Panc1 (cell line): ENCODE measurements around the gene SIVA1. TPM values are rescaled to one million over a fixed set of nuclear protein-coding genes. Genes with fewer than 3 reads are reported as not detected.

Experiments
- ATAC-seq: fragments of 200-7000 bp; cut with Tn5 transposase; 2 replicates; pipeline ENCODE4 v1.9.1; 2020; ENCODE audit warnings: mild to moderate bottlenecking, moderate library complexity
- BruUV-seq: library from RNA; stranded (reverse); fragments of 400-500 nt; replicated peaks from 2 replicates; lab custom pipeline; 2021; lab: Mats Ljungman, UMichigan
- CTCF ChIA-PET: fragments of 300-600 bp; sonication (Branson Sonifier 250); formaldehyde crosslinking; loops from one replicate; lab custom pipeline; 2022; ENCODE audit warnings: antibody characterized with exemption; lab: Charles Lee
- POLR2A ChIA-PET: fragments of 300-600 bp; sonication (Branson Sonifier 250); formaldehyde crosslinking; loops from one replicate; lab custom pipeline; 2022; ENCODE audit warnings: antibody characterized with exemption; lab: Charles Lee
- DNase-seq: peaks from one replicate; pipeline ENCODE4 v3.0.0-alpha.2; 2010; ENCODE audit warnings: low read depth, low spot score
- H3K27ac ChIP-seq: 2 replicates; pipeline ENCODE4 v1.5.1; 2011; ENCODE audit warnings: mild to moderate bottlenecking, low read length, inconsistent platforms
- H3K27me3 ChIP-seq: fragments of 200-500 bp; sonication (Bioruptor generic); 2 replicates; pipeline ENCODE4 v1.6.0; 2014; ENCODE audit warnings: low read length, inconsistent platforms; ENCODE audit not compliant: control insufficient read depth, insufficient read depth
- H3K36me3 ChIP-seq: fragments of 200-500 bp; sonication (Bioruptor generic); 2 replicates; pipeline ENCODE4 v1.5.1; 2014; ENCODE audit warnings: inconsistent platforms, mild to moderate bottlenecking, low read length, moderate library complexity; ENCODE audit not compliant: control insufficient read depth, insufficient read depth
- H3K4me1 ChIP-seq: 2 replicates; pipeline ENCODE4 v1.5.1; 2011; ENCODE audit warnings: inconsistent platforms, mild to moderate bottlenecking, low read length, moderate library complexity; ENCODE audit not compliant: control insufficient read depth, insufficient read depth
- H3K4me3 ChIP-seq, 2 experiments: 2 replicates each; pipeline ENCODE4 v1.5.1; 2011 to 2012; ENCODE audit warnings: low read depth in 2 of 2, low read length in 2 of 2, mild to moderate bottlenecking in 2 of 2, inconsistent platforms in 1 of 2, moderate library complexity in 1 of 2
- H3K9me3 ChIP-seq: fragments of 200-500 bp; sonication (Bioruptor generic); 2 replicates; pipeline ENCODE4 v1.5.1; 2014; ENCODE audit warnings: low read depth, mild to moderate bottlenecking, inconsistent platforms, low read length, moderate library complexity; ENCODE audit not compliant: control insufficient read depth, insufficient read depth
- CTCF ChIP-seq: fragments of 450-650 bp; IDR thresholded peaks from 2 replicates; pipeline ENCODE4 v1.5.1; 2017; ENCODE audit warnings: mild to moderate bottlenecking
- POLR2AphosphoS5 ChIP-seq: IDR thresholded peaks from 2 replicates; pipeline ENCODE4 v1.6.1; 2012; ENCODE audit warnings: mild to moderate bottlenecking, low read depth, low read length, moderate library complexity
- REST ChIP-seq, 2 experiments: IDR thresholded peaks; 2 replicates each; pipeline ENCODE4 v1.6.1; 2011 to 2012; ENCODE audit warnings: low read depth in 2 of 2, control low read depth in 1 of 2, low read length in 1 of 2, mild to moderate bottlenecking in 1 of 2, moderate library complexity in 1 of 2; ENCODE audit not compliant: insufficient read depth in 1 of 2
- SIN3A ChIP-seq: IDR thresholded peaks from 2 replicates; pipeline ENCODE4 v1.6.1; 2012; ENCODE audit warnings: low read depth, mild to moderate bottlenecking, low read length, moderate library complexity, borderline replicate concordance; ENCODE audit not compliant: insufficient read depth
- TCF7L2 ChIP-seq: IDR thresholded peaks from 2 replicates; pipeline ENCODE4 v1.6.1; 2011; ENCODE audit warnings: mild to moderate bottlenecking, low read depth, low read length, inconsistent platforms
- in situ Hi-C: cut with HindIII; loops from 2 replicates; pipeline ENCODE4 v1.10.0; 2016; ENCODE audit warnings: low sequenced_read_pairs, low pct_unique_long_range_greater_than_20kb
- intact Hi-C: fragments of 100-400 bp; cut with micrococcal nuclease; formaldehyde crosslinking; loops from one replicate; pipeline ENCODE4 v1.10.0; 2022; ENCODE audit not compliant: unreplicated experiment
- total RNA-seq: library from RNA; stranded (reverse); gene quantifications from one replicate; pipeline ENCODE4 v1.2.1, GENCODE V29; 2021; ENCODE audit not compliant: unreplicated experiment

Gene SIVA1
- total RNA-seq, 1 experiment from 2014 or later: 100 TPM

GRCh38 chr14:104794099-104794498 lies 41.2 kb downstream of the SIVA1 start:
- DNase-seq (no peak), ATAC-seq (peak; percentile 24; the same call in 1 of the 2 replicates)
- in situ Hi-C loops: no loop called here
- intact Hi-C loops: no loop called here
- POLR2A ChIA-PET: no interaction called here
- TSS peak; percentile 77 for BruUV-seq
- no peaks in the 10 kb centered on the region for H3K9me3 ChIP-seq
- CTCF ChIA-PET: interaction anchor here (1.0 kb wide), 1 partner anchor 32 kb away, joined by 3 read pairs; no protein-coding TSS in a partner anchor
- H3K27me3 ChIP-seq: no peaks in the 10 kb centered on the region
- peak overlapping the region; percentile 81 for H3K27ac ChIP-seq
- H3K36me3 ChIP-seq: peaks cover 2% of the 10 kb centered on the region; the same call in 1 of the 2 replicates
- no peak for TF ChIP-seq SIN3A
- TF ChIP-seq CTCF: no peak
- TF ChIP-seq TCF7L2: no peak
- no peak for TF ChIP-seq POLR2AphosphoS5
- no peak for TF ChIP-seq REST (IDR thresholded peaks at IDR 0.05; ENCODE audit: insufficient read depth in 1 of 2, low read depth in 2 of 2, low read length in 1 of 2)
- peaks cover 56% of the 10 kb centered on the region for H3K4me1 ChIP-seq
- peak overlapping the region; percentile 64 for H3K4me3 ChIP-seq

GRCh38 chr14:104794631-104794992 lies 41.7 kb downstream of the SIVA1 start:
- peak overlapping the region; percentile 64 for H3K4me3 ChIP-seq
- POLR2A ChIA-PET: no interaction called here
- peaks cover 2% of the 10 kb centered on the region; the same call in 1 of the 2 replicates for H3K36me3 ChIP-seq
- ATAC-seq (no peak), DNase-seq (no peak)
- H3K4me1 ChIP-seq: peaks cover 61% of the 10 kb centered on the region
- in situ Hi-C loops (no loop called here), intact Hi-C loops (no loop called here)
- H3K27me3 ChIP-seq: no peaks in the 10 kb centered on the region
- H3K27ac ChIP-seq: peak overlapping the region; percentile 81
- CTCF ChIA-PET: interaction anchor here (1.0 kb wide), 1 partner anchor 32 kb away, joined by 3 read pairs; no protein-coding TSS in a partner anchor
- TF ChIP-seq REST (IDR thresholded peaks at IDR 0.05; ENCODE audit: insufficient read depth in 1 of 2, low read depth in 2 of 2, low read length in 1 of 2): no peak
- H3K9me3 ChIP-seq: no peaks in the 10 kb centered on the region
- BruUV-seq: no TSS peak
